Esophagus squamous epithelium (tissue), 5 donors: ENCODE results near the gene CLEC18C. TPM values are rescaled to one million over a fixed set of nuclear protein-coding genes. Genes with fewer than 3 reads are reported as not detected.
"Not testable (repeated sequence)": the region's sequence is repeated elsewhere in the genome, so short reads cannot be mapped to it uniquely, and the experiment has no call there.

ENCODE experiments used
- DNase-seq: peaks from one replicate; lab custom pipeline; 2025; lab: John Stamatoyannopoulos, UW
- H3K27ac ChIP-seq, 4 donors: fragments of 200-600 bp; sonication (generic); one replicate each; pipeline ENCODE4 v1.5.1; 2016 to 2019; ENCODE audit warnings: mild to moderate bottlenecking in 1 of 4
- H3K27me3 ChIP-seq, 4 donors: fragments of 200-600 bp; sonication (generic); 1 replicate in 3 of 4; 2 replicates in 1 of 4; pipeline versions ENCODE4 v1.5.1 to v1.6.0; 2017 to 2021; ENCODE audit warnings: antibody characterized with exemption in 1 of 4
- H3K36me3 ChIP-seq, 3 donors: fragments of 200-600 bp; sonication (generic); one replicate each; pipeline ENCODE4 v1.5.1; 2016 to 2019
- H3K4me1 ChIP-seq, 3 donors: fragments of 200-600 bp; sonication (generic); one replicate each; pipeline ENCODE4 v1.5.1; 2017 to 2019
- H3K4me3 ChIP-seq, 4 donors: fragments of 200-600 bp; sonication (generic); 1 replicate in 3 of 4; 2 replicates in 1 of 4; pipeline ENCODE4 v1.5.1; 2016 to 2019; ENCODE audit warnings: mild to moderate bottlenecking in 2 of 4, moderate library complexity in 1 of 4
- H3K9me3 ChIP-seq, 3 donors: fragments of 200-600 bp; sonication (generic); one replicate each; pipeline ENCODE4 v1.5.1; 2016 to 2019
- POLR2A ChIP-seq, 4 donors: fragments of 450-650 bp; IDR thresholded peaks; one replicate each; pipeline ENCODE4 v1.6.1; 2017; ENCODE audit warnings: antibody characterized with exemption in 4 of 4, mild to moderate bottlenecking in 4 of 4, moderate library complexity in 3 of 4
- WGBS, 2 donors: methylation state at CpG; one replicate each; pipeline ENCODE4 v1.1.5; 2018; 5-methylcytosine and 5-hydroxymethylcytosine counted together
- intact Hi-C: fragments of 100-400 bp; cut with DNase I; formaldehyde crosslinking; loops from one replicate; pipeline ENCODE4 v1.15.0; 2022
- total RNA-seq, 4 donors: library from RNA; depleted of rRNA; stranded (reverse); fragments of >200 nt; gene quantifications; one replicate each; pipeline ENCODE4 v1.1.0, GENCODE V29; 2016
- TF ChIP-seq, protein P1 (sequence below), 6 experiments: fragments of 450-650 bp in 4 of 6; fragments of 200-600 bp in 2 of 6; sonication (generic) in 2 of 6; IDR thresholded peaks; one replicate each; pipeline ENCODE4 v1.5.1; 2016 to 2019; ENCODE audit warnings: antibody characterized with exemption in 6 of 6, mild to moderate bottlenecking in 4 of 6, moderate library complexity in 4 of 6
- donor health status: DM: yes; HTN: yes; CAD: no.

CLEC18C gene
- total RNA-seq, 4 donors from 2014 or later, result 0.11 to 1.3 (median 0.40) TPM; not detected in 1

DNA sequence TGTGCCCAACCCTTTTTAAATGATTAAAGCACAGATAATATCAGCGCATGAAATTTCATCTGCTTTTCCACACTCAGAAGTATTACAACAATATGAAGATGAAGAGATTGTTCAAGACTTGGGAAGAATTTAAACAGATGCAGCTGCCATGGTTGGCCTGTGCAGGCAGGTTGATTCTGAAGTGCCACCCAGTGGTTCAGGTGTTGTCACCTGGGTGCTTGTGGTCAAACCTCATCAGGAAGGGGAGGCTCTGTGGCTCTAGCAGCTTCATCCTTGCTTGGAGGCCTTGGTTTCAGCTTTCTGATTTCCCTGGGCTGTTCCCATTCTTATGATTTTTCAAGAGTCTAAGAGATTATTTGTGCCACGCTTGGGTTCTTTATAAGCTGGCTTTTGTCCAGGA, 22.2 kb upstream of the CLEC18C start:
- Histone ChIP-seq H3K36me3 (peaks cover 0 to 92% (median 38%) of the 10 kb centered on the region in 3 donors), H3K27ac (no peak overlapping the region), H3K9me3 (no peaks in the 10 kb centered on the region), H3K27me3 (no peaks in the 10 kb centered on the region), H3K4me1 (no peaks in the 10 kb centered on the region), H3K4me3 (no peak overlapping the region)
- 79 to 88% methylated on average over 2 of the region's 2 CpGs for WGBS, 2 donors
- DNase-seq, result no peak
- no peak for TF ChIP-seq POLR2A (IDR thresholded peaks at IDR 0.05)
- TF ChIP-seq, protein P1, sequence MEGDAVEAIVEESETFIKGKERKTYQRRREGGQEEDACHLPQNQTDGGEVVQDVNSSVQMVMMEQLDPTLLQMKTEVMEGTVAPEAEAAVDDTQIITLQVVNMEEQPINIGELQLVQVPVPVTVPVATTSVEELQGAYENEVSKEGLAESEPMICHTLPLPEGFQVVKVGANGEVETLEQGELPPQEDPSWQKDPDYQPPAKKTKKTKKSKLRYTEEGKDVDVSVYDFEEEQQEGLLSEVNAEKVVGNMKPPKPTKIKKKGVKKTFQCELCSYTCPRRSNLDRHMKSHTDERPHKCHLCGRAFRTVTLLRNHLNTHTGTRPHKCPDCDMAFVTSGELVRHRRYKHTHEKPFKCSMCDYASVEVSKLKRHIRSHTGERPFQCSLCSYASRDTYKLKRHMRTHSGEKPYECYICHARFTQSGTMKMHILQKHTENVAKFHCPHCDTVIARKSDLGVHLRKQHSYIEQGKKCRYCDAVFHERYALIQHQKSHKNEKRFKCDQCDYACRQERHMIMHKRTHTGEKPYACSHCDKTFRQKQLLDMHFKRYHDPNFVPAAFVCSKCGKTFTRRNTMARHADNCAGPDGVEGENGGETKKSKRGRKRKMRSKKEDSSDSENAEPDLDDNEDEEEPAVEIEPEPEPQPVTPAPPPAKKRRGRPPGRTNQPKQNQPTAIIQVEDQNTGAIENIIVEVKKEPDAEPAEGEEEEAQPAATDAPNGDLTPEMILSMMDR (IDR thresholded peaks at IDR 0.05), result no peak
- intact Hi-C loops, result no loop called here

DNA sequence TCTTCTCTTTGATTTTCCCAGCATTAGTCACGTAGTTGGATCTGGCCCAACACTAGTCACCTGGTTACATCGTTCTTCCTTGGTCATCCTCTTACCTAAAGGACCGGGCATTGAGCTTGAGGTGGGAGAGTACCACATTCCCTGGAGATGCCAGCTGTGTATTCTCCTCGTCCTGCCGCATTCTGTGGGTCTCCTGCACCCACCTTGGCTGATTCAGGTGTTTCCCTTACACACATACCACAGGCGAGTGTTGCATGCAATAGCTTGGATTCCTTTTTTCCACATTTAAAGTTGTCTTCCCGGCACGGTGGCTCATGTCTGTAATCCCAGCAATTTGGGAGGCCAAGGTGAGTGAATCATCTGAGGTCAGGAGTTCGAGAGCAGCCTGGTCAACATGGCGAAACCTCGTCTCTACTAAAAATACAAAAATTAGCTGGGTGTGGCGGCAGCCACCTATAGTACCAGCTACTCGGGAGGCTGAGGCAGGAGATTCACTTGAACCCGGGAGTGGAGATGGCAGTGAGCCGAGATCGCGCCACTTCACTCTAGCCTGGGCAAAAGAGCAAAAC, 21.6 kb upstream of the CLEC18C start:
- H3K36me3 ChIP-seq, result peaks cover 6 to 99% (median 44%) of the 10 kb centered on the region in 3 donors
- H3K9me3 ChIP-seq, result no peaks in the 10 kb centered on the region
- TF ChIP-seq, protein P1 (IDR thresholded peaks at IDR 0.05), result no peak
- TF ChIP-seq POLR2A (IDR thresholded peaks at IDR 0.05), result no peak
- H3K27me3 ChIP-seq, result no peaks in the 10 kb centered on the region
- 74 to 78% methylated on average over 17 of the region's 17 CpGs for WGBS, 2 donors
- H3K4me3 ChIP-seq, result no peak overlapping the region
- no peak overlapping the region for H3K27ac ChIP-seq
- no peak for DNase-seq
- no peaks in the 10 kb centered on the region for H3K4me1 ChIP-seq
- intact Hi-C loops, result no loop called here

- intact Hi-C loops, result no loop called here
- H3K9me3 ChIP-seq, result no peaks in the 10 kb centered on the region
- H3K36me3 ChIP-seq, result peaks cover 13 to 100% (median 49%) of the 10 kb centered on the region in 3 donors
- no peak overlapping the region for H3K27ac ChIP-seq
- no peak overlapping the region for H3K4me3 ChIP-seq
- TF ChIP-seq, protein P1 (IDR thresholded peaks at IDR 0.05), result no peak
- no peak for TF ChIP-seq POLR2A (IDR thresholded peaks at IDR 0.05)
- WGBS, 2 donors, result 98 to 99% methylated on average over 13 of the region's 13 CpGs
- DNase-seq, result no peak
- no peaks in the 10 kb centered on the region for H3K27me3 ChIP-seq
- H3K4me1 ChIP-seq, result no peaks in the 10 kb centered on the region
These were observed 20.8 kb upstream of the CLEC18C start for GRCh38 chr16:70152578-70153302.

- intact Hi-C loops, DNase-seq, H3K9me3 ChIP-seq, H3K27me3 ChIP-seq, H3K4me1 ChIP-seq, H3K27ac ChIP-seq, H3K4me3 ChIP-seq: not testable (repeated sequence)
- WGBS, 2 donors, result 90 to 93% methylated on average over 10 of the region's 10 CpGs
- H3K36me3 ChIP-seq, result peaks cover 19 to 100% (median 46%) of the 10 kb centered on the region in 3 donors
These were observed 18.9 kb upstream of the CLEC18C start for GRCh38 chr16:70154736-70155135.

- TF ChIP-seq, protein P1 (IDR thresholded peaks at IDR 0.05), result no peak
- no peak for TF ChIP-seq POLR2A (IDR thresholded peaks at IDR 0.05)
- WGBS, 2 donors, result 92% methylated on average over 28 to 29 of the region's 29 CpGs
- Histone ChIP-seq H3K27ac (no peak overlapping the region), H3K4me3 (no peak overlapping the region), H3K27me3 (no peaks in the 10 kb centered on the region), H3K36me3 (peaks cover 19 to 100% (median 49%) of the 10 kb centered on the region in 3 donors), H3K9me3 (no peaks in the 10 kb centered on the region), H3K4me1 (no peaks in the 10 kb centered on the region)
- DNase-seq, result no peak
- intact Hi-C loops, result no loop called here
These were observed 17.2 kb upstream of the CLEC18C start for GRCh38 chr16:70156207-70156978.
